Stimulated activated CD4-positive, alpha-beta T cell treated with anti-CD3 and anti-CD28 coated beads, Interleukin-15, amount 100 ng/mL, for 24 hours (primary cell): ENCODE measurements around the gene USP28.
A peak's percentile ranks its signal among the peaks of the same experiment; 100 is the strongest.
"Not testable (repeated sequence)": the region's sequence is repeated elsewhere in the genome, so short reads cannot be mapped to it uniquely, and the experiment has no call there.

Experiments used
- DNase-seq: peaks from one replicate; pipeline ENCODE4 v3.0.0-alpha.2; 2020

USP28 gene

GRCh38 chr11:113833151-113833550 is 42.2 kb downstream of the USP28 start:
- no peak for DNase-seq

GRCh38 chr11:113831314-113831713 is 44.1 kb downstream of the USP28 start:
- no peak for DNase-seq

- no peak for DNase-seq
Measured at GRCh38 chr11:113829751-113830150, 45.6 kb downstream of the USP28 start.

GRCh38 chr11:113828191-113828590 is 47.2 kb downstream of the USP28 start:
- DNase-seq = no peak

- DNase-seq = no peak
Measured at GRCh38 chr11:113827477-113827876, 47.9 kb downstream of the USP28 start.

- no peak for DNase-seq
Measured at GRCh38 chr11:113818426-113818825, 56.9 kb downstream of the USP28 start.

GRCh38 chr11:113817626-113818025 is 57.7 kb downstream of the USP28 start:
- DNase-seq = no peak

GRCh38 chr11:113817162-113817561 is 58.2 kb downstream of the USP28 start:
- no peak for DNase-seq

- no peak for DNase-seq
Measured at GRCh38 chr11:113814181-113814580, 61.2 kb downstream of the USP28 start.

- DNase-seq = no peak
Measured at GRCh38 chr11:113808931-113809330, 66.4 kb downstream of the USP28 start.

GRCh38 chr11:113806406-113806805 is 69.0 kb downstream of the USP28 start:
- peak; percentile 8 for DNase-seq

- DNase-seq = no peak
Measured at GRCh38 chr11:113805640-113806039, 69.7 kb downstream of the USP28 start.

GRCh38 chr11:113802621-113803020 is 72.8 kb downstream of the USP28 start:
- DNase-seq = no peak

GRCh38 chr11:113796663-113797259 is 78.6 kb downstream of the USP28 start:
- peak; percentile 16 for DNase-seq

GRCh38 chr11:113789675-113790320 is 85.6 kb downstream of the USP28 start:
- no peak for DNase-seq

GRCh38 chr11:113789016-113789415 is 86.4 kb downstream of the USP28 start:
- not testable (repeated sequence) for DNase-seq

- DNase-seq = no peak
Measured at GRCh38 chr11:113782134-113782533, 93.2 kb downstream of the USP28 start.

GRCh38 chr11:113781682-113782081 is 93.7 kb downstream of the USP28 start:
- DNase-seq = no peak

GRCh38 chr11:113779496-113779895 is 95.9 kb downstream of the USP28 start, which contains the start of gene CLDN25:
Gene CLDN25 (plus strand): TSS chr11:113779796. CDS start chr11:113779796, 0 bp downstream.
- no peak for DNase-seq

GRCh38 chr11:113778111-113778910 is 97.1 kb downstream of the USP28 start:
- DNase-seq = no peak

GRCh38 chr11:113774174-113774503 is 101.2 kb downstream of the USP28 start:
- no peak for DNase-seq

- DNase-seq = peak; percentile 96
Measured at GRCh38 chr11:113773416-113774173, 101.8 kb downstream of the USP28 start, which contains the start of gene ZW10. Gene ZW10 (minus strand): TSS chr11:113773692. CDS start chr11:113773666, 26 bp downstream.

- DNase-seq = no peak
Measured at GRCh38 chr11:113773092-113773415, 102.3 kb downstream of the USP28 start.
